SK-N-SH treated with all-trans-retinoic acid at 6 μM for 48 hours (cell line): ENCODE results near the gene PORCN.

Source experiments
- ATAC-seq: fragments of 200-7000 bp; cut with Tn5 transposase; 3 replicates; pipeline ENCODE4 v1.9.1; 2020; ENCODE audit warnings: mild to moderate bottlenecking, moderate library complexity
- BACH2 ChIP-seq: fragments of 250-450 bp; sonication (Bioruptor Pico); IDR thresholded peaks from 2 replicates; pipeline ENCODE4 v1.9.0; 2021; ENCODE audit warnings: mild to moderate bottlenecking, borderline replicate concordance
- CSDC2 ChIP-seq: fragments of 250-450 bp; sonication (Bioruptor Pico); IDR thresholded peaks from 2 replicates; pipeline ENCODE4 v1.5.0; 2020; ENCODE audit warnings: mild to moderate bottlenecking, moderate library complexity
- ESRRG ChIP-seq: fragments of 250-450 bp; sonication (Bioruptor Pico); IDR thresholded peaks from 2 replicates; pipeline ENCODE4 v1.6.1; 2021; ENCODE audit warnings: mild to moderate bottlenecking
- GLIS3 ChIP-seq: fragments of 250-450 bp; sonication (Bioruptor Pico); IDR thresholded peaks from 2 replicates; pipeline ENCODE4 v1.5.0; 2020; ENCODE audit warnings: mild to moderate bottlenecking, moderate library complexity
- ISL1 ChIP-seq: fragments of 250-450 bp; sonication (Bioruptor Pico); IDR thresholded peaks from 2 replicates; pipeline ENCODE4 v2.1.2; 2022; ENCODE audit warnings: mild to moderate bottlenecking, moderate library complexity
- PPARA ChIP-seq: fragments of 250-450 bp; sonication (Bioruptor Pico); IDR thresholded peaks from 2 replicates; pipeline ENCODE4 v1.5.0; 2020; ENCODE audit warnings: mild to moderate bottlenecking, borderline replicate concordance
- RARB ChIP-seq: fragments of 250-450 bp; sonication (Bioruptor Pico); IDR thresholded peaks from 2 replicates; pipeline ENCODE4 v1.8.0; 2021; ENCODE audit warnings: mild to moderate bottlenecking, moderate library complexity
- SNAI2 ChIP-seq: fragments of 250-450 bp; sonication (Bioruptor Pico); IDR thresholded peaks from 2 replicates; pipeline ENCODE4 v1.5.0; 2020; ENCODE audit warnings: mild to moderate bottlenecking, moderate library complexity
- TCF4 ChIP-seq: fragments of 250-450 bp; sonication (Bioruptor Pico); IDR thresholded peaks from 2 replicates; pipeline ENCODE4 v1.8.0; 2021; ENCODE audit warnings: mild to moderate bottlenecking, moderate library complexity, borderline replicate concordance
- TOX ChIP-seq: fragments of 250-450 bp; sonication (Bioruptor Pico); IDR thresholded peaks from 2 replicates; pipeline ENCODE4 v1.8.0; 2021; ENCODE audit warnings: mild to moderate bottlenecking, moderate library complexity, borderline replicate concordance
- ZC3H10 ChIP-seq: fragments of 250-450 bp; sonication (Bioruptor Pico); IDR thresholded peaks from 2 replicates; pipeline ENCODE4 v1.5.1; 2021; ENCODE audit warnings: mild to moderate bottlenecking, moderate library complexity
- ZFP3 ChIP-seq: fragments of 250-450 bp; sonication (Bioruptor Pico); IDR thresholded peaks from 2 replicates; pipeline ENCODE4 v1.5.0; 2020; ENCODE audit warnings: mild to moderate bottlenecking, moderate library complexity
- ZNF565 ChIP-seq: fragments of 450-650 bp; formaldehyde crosslinking; conservative IDR thresholded peaks from 2 replicates; pipeline ENCODE4 v1.5.0; 2020; ENCODE audit warnings: low read depth, mild to moderate bottlenecking, moderate library complexity
- ZNF70 ChIP-seq: fragments of 450-650 bp; formaldehyde crosslinking; IDR thresholded peaks from 2 replicates; pipeline ENCODE4 v1.5.0; 2020; ENCODE audit warnings: mild to moderate bottlenecking, moderate library complexity
- ZNF8 ChIP-seq: fragments of 450-650 bp; formaldehyde crosslinking; IDR thresholded peaks from 2 replicates; pipeline ENCODE4 v1.5.0; 2020; ENCODE audit warnings: mild to moderate bottlenecking, moderate library complexity
- TF ChIP-seq, protein P1 (sequence below): fragments of 250-450 bp; sonication (Bioruptor Pico); IDR thresholded peaks from 2 replicates; pipeline ENCODE4 v1.8.0; 2020; ENCODE audit warnings: mild to moderate bottlenecking, moderate library complexity, borderline replicate concordance
- TF ChIP-seq, protein P2 (sequence below): fragments of 250-450 bp; sonication (Bioruptor Pico); IDR thresholded peaks from 2 replicates; pipeline ENCODE4 v1.5.1; 2020; ENCODE audit warnings: low read depth, mild to moderate bottlenecking, moderate library complexity
- TF ChIP-seq, protein P3 (sequence below): fragments of 250-450 bp; sonication (Bioruptor Pico); IDR thresholded peaks from 2 replicates; pipeline ENCODE4 v1.8.0; 2021; ENCODE audit warnings: low read depth, mild to moderate bottlenecking, moderate library complexity, borderline replicate concordance

Gene PORCN

DNA sequence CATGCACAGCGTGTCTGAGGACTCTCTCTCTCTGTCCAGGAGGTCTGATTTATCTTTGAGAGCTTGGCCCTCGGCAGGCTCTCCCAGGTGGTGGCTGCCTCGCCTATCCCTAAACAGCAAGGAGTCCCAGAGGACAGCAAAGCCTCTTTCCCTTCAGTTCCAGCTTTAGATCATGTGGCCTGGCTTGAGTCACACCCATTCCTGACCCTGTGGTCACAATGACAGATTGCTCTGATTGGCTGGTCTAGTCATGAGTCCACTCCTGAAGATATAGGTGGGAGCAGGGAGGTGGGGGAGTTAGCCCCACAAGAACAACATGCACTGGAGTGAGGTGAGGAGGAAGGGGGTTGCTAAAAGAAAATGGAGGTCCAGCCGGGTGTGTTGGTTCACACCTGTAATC lies 12.1 kb upstream of the PORCN start (continued):
- TF ChIP-seq ESRRG (CRISPR knock-in tag): no peak

DNA sequence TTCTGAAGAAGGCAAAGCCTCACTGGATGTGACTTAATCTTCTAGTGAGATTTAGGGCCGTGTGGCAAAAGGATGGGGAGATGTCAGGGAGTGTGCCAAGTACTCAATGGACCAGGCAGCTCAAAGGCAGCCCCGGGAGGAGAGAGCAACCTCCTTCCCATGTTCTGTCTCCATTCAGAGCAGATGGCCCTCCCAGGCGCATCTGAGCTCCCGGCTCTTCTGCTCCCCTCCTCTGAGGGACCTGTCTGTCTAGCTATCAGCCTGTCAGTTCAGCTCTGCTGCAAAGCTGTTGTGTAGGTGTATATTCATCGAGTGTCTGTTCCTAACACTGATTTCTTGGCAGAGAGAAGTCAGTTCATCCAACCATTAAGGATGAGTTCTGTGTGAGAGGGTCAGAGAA lies 10.9 kb upstream of the PORCN start:
- TF ChIP-seq ZNF8 (CRISPR knock-in tag) (no peak), ZNF70 (CRISPR knock-in tag) (no peak), ESRRG (CRISPR knock-in tag) (no peak), SNAI2 (CRISPR knock-in tag) (no peak), PPARA (no peak), ZC3H10 (CRISPR knock-in tag) (no peak), TCF4 (CRISPR knock-in tag) (no peak), TOX (CRISPR knock-in tag) (no peak), CSDC2 (CRISPR knock-in tag) (no peak), RARB (CRISPR knock-in tag) (no peak), ZFP3 (CRISPR knock-in tag) (no peak)
- TF ChIP-seq, protein P1, sequence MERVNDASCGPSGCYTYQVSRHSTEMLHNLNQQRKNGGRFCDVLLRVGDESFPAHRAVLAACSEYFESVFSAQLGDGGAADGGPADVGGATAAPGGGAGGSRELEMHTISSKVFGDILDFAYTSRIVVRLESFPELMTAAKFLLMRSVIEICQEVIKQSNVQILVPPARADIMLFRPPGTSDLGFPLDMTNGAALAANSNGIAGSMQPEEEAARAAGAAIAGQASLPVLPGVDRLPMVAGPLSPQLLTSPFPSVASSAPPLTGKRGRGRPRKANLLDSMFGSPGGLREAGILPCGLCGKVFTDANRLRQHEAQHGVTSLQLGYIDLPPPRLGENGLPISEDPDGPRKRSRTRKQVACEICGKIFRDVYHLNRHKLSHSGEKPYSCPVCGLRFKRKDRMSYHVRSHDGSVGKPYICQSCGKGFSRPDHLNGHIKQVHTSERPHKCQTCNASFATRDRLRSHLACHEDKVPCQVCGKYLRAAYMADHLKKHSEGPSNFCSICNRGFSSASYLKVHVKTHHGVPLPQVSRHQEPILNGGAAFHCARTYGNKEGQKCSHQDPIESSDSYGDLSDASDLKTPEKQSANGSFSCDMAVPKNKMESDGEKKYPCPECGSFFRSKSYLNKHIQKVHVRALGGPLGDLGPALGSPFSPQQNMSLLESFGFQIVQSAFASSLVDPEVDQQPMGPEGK (CRISPR knock-in tag): no peak
- TF ChIP-seq, protein P2, sequence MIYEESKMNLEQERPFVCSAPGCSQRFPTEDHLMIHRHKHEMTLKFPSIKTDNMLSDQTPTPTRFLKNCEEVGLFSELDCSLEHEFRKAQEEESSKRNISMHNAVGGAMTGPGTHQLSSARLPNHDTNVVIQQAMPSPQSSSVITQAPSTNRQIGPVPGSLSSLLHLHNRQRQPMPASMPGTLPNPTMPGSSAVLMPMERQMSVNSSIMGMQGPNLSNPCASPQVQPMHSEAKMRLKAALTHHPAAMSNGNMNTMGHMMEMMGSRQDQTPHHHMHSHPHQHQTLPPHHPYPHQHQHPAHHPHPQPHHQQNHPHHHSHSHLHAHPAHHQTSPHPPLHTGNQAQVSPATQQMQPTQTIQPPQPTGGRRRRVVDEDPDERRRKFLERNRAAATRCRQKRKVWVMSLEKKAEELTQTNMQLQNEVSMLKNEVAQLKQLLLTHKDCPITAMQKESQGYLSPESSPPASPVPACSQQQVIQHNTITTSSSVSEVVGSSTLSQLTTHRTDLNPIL: no peak
- TF ChIP-seq, protein P3, sequence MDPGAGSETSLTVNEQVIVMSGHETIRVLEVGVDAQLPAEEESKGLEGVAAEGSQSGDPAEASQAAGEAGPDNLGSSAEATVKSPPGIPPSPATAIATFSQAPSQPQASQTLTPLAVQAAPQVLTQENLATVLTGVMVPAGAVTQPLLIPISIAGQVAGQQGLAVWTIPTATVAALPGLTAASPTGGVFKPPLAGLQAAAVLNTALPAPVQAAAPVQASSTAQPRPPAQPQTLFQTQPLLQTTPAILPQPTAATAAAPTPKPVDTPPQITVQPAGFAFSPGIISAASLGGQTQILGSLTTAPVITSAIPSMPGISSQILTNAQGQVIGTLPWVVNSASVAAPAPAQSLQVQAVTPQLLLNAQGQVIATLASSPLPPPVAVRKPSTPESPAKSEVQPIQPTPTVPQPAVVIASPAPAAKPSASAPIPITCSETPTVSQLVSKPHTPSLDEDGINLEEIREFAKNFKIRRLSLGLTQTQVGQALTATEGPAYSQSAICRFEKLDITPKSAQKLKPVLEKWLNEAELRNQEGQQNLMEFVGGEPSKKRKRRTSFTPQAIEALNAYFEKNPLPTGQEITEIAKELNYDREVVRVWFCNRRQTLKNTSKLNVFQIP (CRISPR knock-in tag): no peak
- ATAC-seq: peak; percentile 36

DNA sequence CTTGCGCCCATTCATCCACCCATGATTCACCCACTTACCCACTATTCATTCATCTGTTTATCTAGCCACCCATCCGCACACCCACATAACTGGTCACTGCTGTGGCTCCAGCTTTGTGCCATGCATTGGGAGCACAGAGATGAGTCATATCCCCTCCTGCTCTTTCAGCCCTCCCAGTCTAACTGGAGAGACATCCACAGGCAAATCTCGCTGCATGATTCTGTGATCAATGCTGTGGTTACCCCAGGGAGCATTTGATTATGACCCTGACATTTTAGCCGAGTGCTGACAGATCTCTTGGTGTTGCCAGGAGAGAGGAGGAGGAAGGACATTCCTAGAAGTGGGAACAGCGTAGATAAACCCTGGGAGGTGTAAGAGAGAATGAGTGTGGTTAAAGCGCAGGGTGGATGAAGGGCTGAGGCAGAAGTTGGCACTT lies 10.4 kb upstream of the PORCN start:
- peak; percentile 85 for ATAC-seq
- TF ChIP-seq, protein P2: no peak
- no peak for TF ChIP-seq ZC3H10 (CRISPR knock-in tag)

DNA sequence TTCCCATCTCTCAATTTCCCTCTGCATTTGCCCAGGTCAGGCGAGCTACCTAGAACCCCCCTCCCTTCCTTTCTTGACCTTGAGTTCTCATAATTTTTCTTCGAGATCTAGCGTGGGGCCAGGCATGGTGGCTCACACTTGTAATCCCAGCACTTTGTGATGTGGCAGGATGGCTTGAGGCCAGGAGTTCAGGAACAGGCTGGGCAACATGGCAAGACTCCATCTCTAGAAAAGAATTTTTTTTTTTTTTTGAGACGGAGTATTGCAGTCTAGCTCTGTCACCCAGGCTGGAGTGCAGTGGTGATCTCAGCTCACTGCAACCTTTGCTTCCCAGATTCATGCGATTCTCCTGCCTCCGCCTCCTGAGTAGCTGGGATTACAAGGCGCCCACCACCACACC lies 4.5 kb upstream of the PORCN start:
- no peak for TF ChIP-seq PPARA
- no peak for TF ChIP-seq RARB (CRISPR knock-in tag)
- TF ChIP-seq, protein P3 (CRISPR knock-in tag): no peak
- TF ChIP-seq ZNF565 (CRISPR knock-in tag): no peak
- TF ChIP-seq CSDC2 (CRISPR knock-in tag): no peak
- TF ChIP-seq ZNF8 (CRISPR knock-in tag): no peak
- no peak for TF ChIP-seq ZC3H10 (CRISPR knock-in tag)
- TF ChIP-seq GLIS3 (CRISPR knock-in tag): no peak
- TF ChIP-seq BACH2 (CRISPR knock-in tag): no peak
- ATAC-seq: no peak

DNA sequence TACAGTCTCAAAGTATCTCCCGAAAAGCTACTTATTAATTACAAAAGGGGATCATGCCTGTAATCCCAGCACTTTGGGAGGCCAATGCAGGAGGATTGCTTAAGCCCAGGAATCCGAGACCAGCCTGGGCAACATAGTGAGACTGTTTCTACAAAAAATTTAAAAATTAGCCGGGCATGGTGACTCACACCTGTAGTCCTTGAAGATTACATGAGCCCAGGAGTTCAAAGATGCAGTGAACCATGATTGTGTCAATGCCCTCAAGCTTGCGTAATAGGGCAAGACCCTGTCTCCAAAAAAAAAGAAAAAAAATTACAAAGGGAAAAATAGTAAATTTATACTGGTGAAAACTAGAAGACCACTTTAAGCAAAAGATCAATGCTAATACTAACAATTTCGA lies 3.3 kb upstream of the PORCN start:
- ATAC-seq: no peak
- no peak for TF ChIP-seq RARB (CRISPR knock-in tag)
- TF ChIP-seq TOX (CRISPR knock-in tag): no peak
- no peak for TF ChIP-seq ZNF565 (CRISPR knock-in tag)
- TF ChIP-seq ZNF70 (CRISPR knock-in tag): no peak
- TF ChIP-seq SNAI2 (CRISPR knock-in tag): no peak
- TF ChIP-seq ISL1: no peak
